Measurements from ENCODE around the gene TSPEAR. TPM values are rescaled to one million over a fixed set of nuclear protein-coding genes. Genes with fewer than 3 reads are reported as not detected.

TSPEAR gene
- total RNA-seq, 3 donors from 2014 or later (not counting 1 experiment from before 2014, with no cell fraction given), result not detected

DNA sequence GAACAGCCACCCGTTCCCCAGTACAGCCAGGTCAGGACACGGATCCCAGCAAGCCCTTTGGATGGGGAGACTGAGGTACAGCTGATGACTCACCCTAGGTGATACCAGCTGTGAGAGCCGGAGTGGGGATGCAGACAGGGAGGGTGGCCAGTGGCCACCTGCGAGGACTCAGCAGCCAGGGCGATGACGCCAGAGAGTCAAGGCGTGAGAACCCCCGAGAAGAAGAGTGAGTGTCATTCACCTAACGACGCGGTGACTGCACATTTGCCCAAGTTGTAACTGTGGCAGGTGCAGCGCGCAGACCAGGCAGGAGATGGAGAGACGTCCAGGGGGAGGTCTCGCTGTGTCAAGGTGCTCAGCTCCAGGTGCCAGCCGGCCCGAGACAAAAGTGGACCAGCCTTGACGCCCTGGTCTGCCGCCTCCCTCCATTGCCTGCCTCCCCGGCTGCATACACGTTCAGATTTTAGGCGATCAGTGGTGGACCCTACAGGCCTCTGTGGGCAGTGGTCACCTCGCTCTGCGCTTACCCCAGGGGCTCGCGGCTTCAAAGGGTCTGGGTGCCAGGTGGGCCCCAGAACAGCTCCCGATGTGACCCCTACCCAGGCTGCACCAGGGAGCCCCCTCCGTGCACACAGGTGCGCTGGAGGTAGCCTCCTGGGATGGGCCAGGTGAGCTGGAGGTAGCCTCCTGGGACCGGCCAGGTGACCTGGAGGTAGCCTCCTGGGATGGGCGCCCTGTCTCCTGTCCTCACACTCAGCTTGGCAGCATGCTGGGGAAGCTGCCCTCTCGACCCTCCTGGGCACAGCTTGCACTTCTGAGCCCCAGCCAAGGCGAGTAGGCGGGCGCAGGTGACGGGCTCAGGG is 244.1 kb downstream of the TSPEAR start:
- Mint-ChIP-seq H3K9me3 (no peaks in the 10 kb centered on the region), H3K27ac (no peak overlapping the region), H3K4me3 (no peak overlapping the region), H3K4me1 (no peaks in the 10 kb centered on the region), H3K36me3 (no peaks in the 10 kb centered on the region), H3K27me3 (ENCODE audit: low read depth in 2 of 2) (peaks cover 16 to 18% of the 10 kb centered on the region in 2 donors)
- Histone ChIP-seq H3K36me3 (ENCODE audit: control insufficient read depth, insufficient read depth, low read length) (no peaks in the 10 kb centered on the region), H3K4me1 (ENCODE audit: control insufficient read depth, insufficient read depth, low read length) (no peaks in the 10 kb centered on the region), H3K4me3 (ENCODE audit: low read length) (no peak overlapping the region), H3K9me3 (ENCODE audit: control insufficient read depth, insufficient read depth, low read length) (no peaks in the 10 kb centered on the region), H3K27ac (ENCODE audit: low read length) (no peak overlapping the region), H3K27me3 (ENCODE audit: control insufficient read depth, insufficient read depth, low read length) (no peaks in the 10 kb centered on the region)
- ATAC-seq, result no peak
- intact Hi-C loops (cut with micrococcal nuclease), result no loop called here
- WGBS (ENCODE audit: insufficient coverage), result 92% methylated on average over 36 of the region's 36 CpGs
- TF ChIP-seq, protein P1, sequence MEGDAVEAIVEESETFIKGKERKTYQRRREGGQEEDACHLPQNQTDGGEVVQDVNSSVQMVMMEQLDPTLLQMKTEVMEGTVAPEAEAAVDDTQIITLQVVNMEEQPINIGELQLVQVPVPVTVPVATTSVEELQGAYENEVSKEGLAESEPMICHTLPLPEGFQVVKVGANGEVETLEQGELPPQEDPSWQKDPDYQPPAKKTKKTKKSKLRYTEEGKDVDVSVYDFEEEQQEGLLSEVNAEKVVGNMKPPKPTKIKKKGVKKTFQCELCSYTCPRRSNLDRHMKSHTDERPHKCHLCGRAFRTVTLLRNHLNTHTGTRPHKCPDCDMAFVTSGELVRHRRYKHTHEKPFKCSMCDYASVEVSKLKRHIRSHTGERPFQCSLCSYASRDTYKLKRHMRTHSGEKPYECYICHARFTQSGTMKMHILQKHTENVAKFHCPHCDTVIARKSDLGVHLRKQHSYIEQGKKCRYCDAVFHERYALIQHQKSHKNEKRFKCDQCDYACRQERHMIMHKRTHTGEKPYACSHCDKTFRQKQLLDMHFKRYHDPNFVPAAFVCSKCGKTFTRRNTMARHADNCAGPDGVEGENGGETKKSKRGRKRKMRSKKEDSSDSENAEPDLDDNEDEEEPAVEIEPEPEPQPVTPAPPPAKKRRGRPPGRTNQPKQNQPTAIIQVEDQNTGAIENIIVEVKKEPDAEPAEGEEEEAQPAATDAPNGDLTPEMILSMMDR (IDR thresholded peaks at IDR 0.05), result no peak
- no peak for DNase-seq

DNA sequence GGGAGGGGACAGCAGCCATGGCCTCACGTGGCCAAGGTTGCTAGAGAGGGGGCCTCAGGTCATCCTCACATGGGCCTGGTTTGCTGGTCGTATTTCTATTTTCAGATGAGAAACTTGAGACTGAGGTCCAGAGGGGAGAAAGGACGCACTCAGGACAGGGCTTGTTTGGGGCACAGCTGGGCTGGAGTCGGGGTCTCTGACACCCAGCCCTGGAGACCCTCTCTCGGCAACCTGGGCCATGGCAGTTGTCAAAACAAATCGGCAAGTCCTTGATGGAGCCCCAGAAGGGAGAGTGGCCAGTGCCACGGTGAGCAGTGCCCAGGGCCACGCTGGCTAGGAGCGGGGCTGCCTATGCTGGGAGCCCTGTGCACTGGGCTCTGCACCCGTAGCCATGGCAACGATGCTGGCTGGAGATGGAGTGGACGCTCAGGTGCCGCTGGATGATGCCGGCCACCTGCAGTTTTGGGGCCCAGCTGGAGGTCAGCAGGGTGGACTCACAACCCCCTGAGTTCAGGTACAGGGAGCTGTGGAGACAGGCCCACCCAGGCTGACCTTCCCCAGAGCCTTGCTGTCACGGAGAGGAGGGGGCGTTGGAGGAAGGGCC is 244.9 kb downstream of the TSPEAR start:
- Mint-ChIP-seq H3K27ac (no peak overlapping the region), H3K27me3 (ENCODE audit: low read depth in 2 of 2) (peaks cover 10 to 14% of the 10 kb centered on the region in 2 donors), H3K4me1 (no peaks in the 10 kb centered on the region), H3K4me3 (no peak overlapping the region), H3K9me3 (no peaks in the 10 kb centered on the region), H3K36me3 (no peaks in the 10 kb centered on the region)
- Histone ChIP-seq H3K9me3 (ENCODE audit: control insufficient read depth, insufficient read depth, low read length) (no peaks in the 10 kb centered on the region), H3K36me3 (ENCODE audit: control insufficient read depth, insufficient read depth, low read length) (no peaks in the 10 kb centered on the region), H3K27ac (ENCODE audit: low read length) (no peak overlapping the region), H3K4me3 (ENCODE audit: low read length) (no peak overlapping the region), H3K27me3 (ENCODE audit: control insufficient read depth, insufficient read depth, low read length) (no peaks in the 10 kb centered on the region), H3K4me1 (ENCODE audit: control insufficient read depth, insufficient read depth, low read length) (no peaks in the 10 kb centered on the region)
- 93% methylated on average over 16 of the region's 16 CpGs for WGBS (ENCODE audit: insufficient coverage)
- TF ChIP-seq, protein P1 (IDR thresholded peaks at IDR 0.05), result no peak
- DNase-seq, result no peak
- intact Hi-C loops (cut with micrococcal nuclease), result no loop called here
- no peak for ATAC-seq

DNA sequence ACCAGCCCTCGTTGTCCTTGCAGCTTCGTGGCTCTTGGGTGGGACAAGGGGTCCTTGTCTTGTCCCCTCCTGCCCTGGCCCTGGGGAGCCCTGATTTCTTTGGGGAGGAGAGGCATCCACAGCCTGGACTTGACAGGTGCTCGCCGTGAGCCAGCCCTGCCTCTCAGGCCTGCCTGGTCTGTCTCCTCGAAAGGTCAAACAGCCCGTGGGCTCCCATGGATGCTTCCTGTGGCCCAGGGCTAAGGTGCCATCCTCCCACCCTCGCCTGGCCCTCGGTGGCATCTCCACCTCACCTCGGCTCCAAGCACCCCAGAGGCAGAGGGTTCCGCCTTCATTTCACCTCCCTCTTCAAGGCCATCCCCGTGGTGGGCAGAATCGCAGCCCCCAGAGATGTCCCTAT is 247.0 kb downstream of the TSPEAR start:
- no peaks in the 10 kb centered on the region for H3K36me3 ChIP-seq (ENCODE audit: control insufficient read depth, insufficient read depth, low read length)
- no peak overlapping the region for H3K27ac ChIP-seq (ENCODE audit: low read length)
- 80% methylated on average over 12 of the region's 12 CpGs for WGBS (ENCODE audit: insufficient coverage)
- no peaks in the 10 kb centered on the region for H3K4me1 ChIP-seq (ENCODE audit: control insufficient read depth, insufficient read depth, low read length)
- TF ChIP-seq, protein P1 (IDR thresholded peaks at IDR 0.05), result no peak
- H3K9me3 ChIP-seq (ENCODE audit: control insufficient read depth, insufficient read depth, low read length), result no peaks in the 10 kb centered on the region
- Mint-ChIP-seq H3K27me3 (ENCODE audit: low read depth in 2 of 2) (peaks cover 0 to 6% of the 10 kb centered on the region in 2 donors), H3K4me1 (no peaks in the 10 kb centered on the region), H3K4me3 (no peak overlapping the region), H3K27ac (no peak overlapping the region), H3K9me3 (no peaks in the 10 kb centered on the region), H3K36me3 (no peaks in the 10 kb centered on the region)
- H3K27me3 ChIP-seq (ENCODE audit: control insufficient read depth, insufficient read depth, low read length), result no peaks in the 10 kb centered on the region
- H3K4me3 ChIP-seq (ENCODE audit: low read length), result no peak overlapping the region
- ATAC-seq, result no peak
- no peak for DNase-seq
- intact Hi-C loops (cut with micrococcal nuclease), result no loop called here
